Suprapubic skin (tissue), 4 donors: ENCODE measurements around the gene SH2D2A.

Experiments used
- EP300 ChIP-seq: sonication (generic); formaldehyde crosslinking; IDR thresholded peaks from one replicate; pipeline ENCODE4 v1.6.1; 2017; ENCODE audit warnings: antibody characterized with exemption
- POLR2A ChIP-seq, 2 donors: fragments of 450-650 bp; IDR thresholded peaks; one replicate each; pipeline ENCODE4 v1.6.1; 2017; ENCODE audit warnings: antibody characterized with exemption in 2 of 2, mild to moderate bottlenecking in 2 of 2, moderate library complexity in 2 of 2
- POLR2AphosphoS5 ChIP-seq, 3 donors: sonication (generic); formaldehyde crosslinking; IDR thresholded peaks; one replicate each; pipeline ENCODE4 v1.6.1; 2017; ENCODE audit warnings: antibody characterized with exemption in 3 of 3
- TF ChIP-seq, protein P1 (sequence below), 2 donors: fragments of 200-600 bp in 1 of 2; fragments of 450-650 bp in 1 of 2; sonication (generic) in 1 of 2; IDR thresholded peaks; one replicate each; pipeline ENCODE4 v1.5.1; 2016 to 2019; ENCODE audit warnings: antibody characterized with exemption in 2 of 2, mild to moderate bottlenecking in 1 of 2, moderate library complexity in 1 of 2

DNA sequence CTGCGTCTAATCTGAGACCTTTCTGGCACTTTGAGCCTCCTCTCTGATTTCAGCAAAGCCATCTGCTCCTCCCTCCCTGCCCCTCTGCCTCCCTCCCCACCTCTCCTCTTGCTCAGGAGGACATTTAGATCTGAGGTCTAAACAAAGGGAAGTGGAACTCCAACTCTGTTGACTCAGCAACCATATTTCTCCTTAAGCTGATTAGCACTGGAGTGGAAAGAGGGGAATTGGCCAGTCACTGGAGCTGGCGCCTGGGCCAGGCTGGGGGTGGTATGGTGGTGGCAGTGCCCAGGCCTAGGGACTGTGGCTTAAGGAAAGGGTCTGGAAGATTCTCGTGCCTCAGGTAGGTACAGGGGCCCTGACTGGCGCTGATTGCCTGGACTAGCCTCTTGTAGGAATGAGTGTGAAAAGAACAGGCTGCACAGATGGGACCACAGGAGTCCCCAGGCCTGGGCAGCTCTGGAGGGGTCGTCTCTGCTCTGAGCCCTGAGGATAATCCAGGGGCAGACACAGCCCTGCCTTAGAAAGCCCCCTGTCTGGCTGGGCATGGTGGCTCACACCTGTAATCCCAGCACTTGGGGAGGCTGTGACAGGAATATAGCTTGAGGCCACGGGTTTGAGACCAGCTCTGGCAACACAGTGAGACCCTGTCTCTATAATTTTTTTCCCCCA is 11.9 kb downstream of the SH2D2A start:
- TF ChIP-seq, protein P1, sequence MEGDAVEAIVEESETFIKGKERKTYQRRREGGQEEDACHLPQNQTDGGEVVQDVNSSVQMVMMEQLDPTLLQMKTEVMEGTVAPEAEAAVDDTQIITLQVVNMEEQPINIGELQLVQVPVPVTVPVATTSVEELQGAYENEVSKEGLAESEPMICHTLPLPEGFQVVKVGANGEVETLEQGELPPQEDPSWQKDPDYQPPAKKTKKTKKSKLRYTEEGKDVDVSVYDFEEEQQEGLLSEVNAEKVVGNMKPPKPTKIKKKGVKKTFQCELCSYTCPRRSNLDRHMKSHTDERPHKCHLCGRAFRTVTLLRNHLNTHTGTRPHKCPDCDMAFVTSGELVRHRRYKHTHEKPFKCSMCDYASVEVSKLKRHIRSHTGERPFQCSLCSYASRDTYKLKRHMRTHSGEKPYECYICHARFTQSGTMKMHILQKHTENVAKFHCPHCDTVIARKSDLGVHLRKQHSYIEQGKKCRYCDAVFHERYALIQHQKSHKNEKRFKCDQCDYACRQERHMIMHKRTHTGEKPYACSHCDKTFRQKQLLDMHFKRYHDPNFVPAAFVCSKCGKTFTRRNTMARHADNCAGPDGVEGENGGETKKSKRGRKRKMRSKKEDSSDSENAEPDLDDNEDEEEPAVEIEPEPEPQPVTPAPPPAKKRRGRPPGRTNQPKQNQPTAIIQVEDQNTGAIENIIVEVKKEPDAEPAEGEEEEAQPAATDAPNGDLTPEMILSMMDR (IDR thresholded peaks at IDR 0.05) = no peak
- no peak for TF ChIP-seq EP300
- TF ChIP-seq POLR2AphosphoS5 (IDR thresholded peaks at IDR 0.05) = no peak
- TF ChIP-seq POLR2A (IDR thresholded peaks at IDR 0.05) = no peak
